Testis (tissue), 3 donors: ENCODE data around the gene HCFC2. TPM values are rescaled to one million over a fixed set of nuclear protein-coding genes. Genes with fewer than 3 reads are reported as not detected.
A peak's percentile ranks its signal among the peaks of the same experiment; 100 is the strongest.

ENCODE experiments used
- DNase-seq: peaks from one replicate; pipeline ENCODE4 v3.0.0-alpha.2; 2019
- H3K27ac ChIP-seq, 2 donors: fragments of 200-600 bp; sonication (generic); one replicate each; pipeline ENCODE4 v1.5.1; 2019
- H3K27me3 ChIP-seq: fragments of 200-600 bp; sonication (generic); one replicate; pipeline ENCODE4 v1.5.1; 2019
- H3K36me3 ChIP-seq: fragments of 200-600 bp; sonication (generic); one replicate; pipeline ENCODE4 v1.5.1; 2017; ENCODE audit warnings: low read depth; ENCODE audit errors: missing control alignments
- H3K4me1 ChIP-seq: fragments of 200-600 bp; sonication (generic); one replicate; pipeline ENCODE4 v1.5.1; 2019
- H3K4me3 ChIP-seq, 2 donors: fragments of 200-600 bp; sonication (generic); one replicate each; pipeline ENCODE4 v1.5.1; 2017 to 2019
- H3K9me3 ChIP-seq: fragments of 200-600 bp; sonication (generic); one replicate; pipeline ENCODE4 v1.5.1; 2017
- POLR2A ChIP-seq: fragments of 450-650 bp; IDR thresholded peaks from one replicate; pipeline ENCODE4 v1.6.1; 2017; ENCODE audit warnings: antibody characterized with exemption, mild to moderate bottlenecking, moderate library complexity
- WGBS, 2 donors: methylation state at CpG; one replicate each; pipeline ENCODE4 v1.1.5; 2018; 5-methylcytosine and 5-hydroxymethylcytosine counted together
- intact Hi-C: fragments of 100-400 bp; cut with DNase I; formaldehyde crosslinking; loops from one replicate; pipeline ENCODE4 v1.15.1; 2023; ENCODE audit warnings: low total_unique reads
- polyA plus RNA-seq: library from polyadenylated mRNA; stranded (reverse); fragments of 350-450 nt; fragmentation: Illumina TruSeq; extraction: RNeasy Lipid Tissue Mini Kit (QIAGEN cat#74804); gene quantifications from one replicate; pipeline ENCODE4 v1.2.3, GENCODE V29; 2014; ENCODE audit warnings: low read depth, low replicate concordance; ENCODE audit not compliant: insufficient read depth
- total RNA-seq, 2 donors: library from RNA; depleted of rRNA; stranded (reverse); fragments of >200 nt; gene quantifications; one replicate each; pipeline ENCODE4 v1.2.3, GENCODE V29; 2016
- TF ChIP-seq, protein P1 (sequence below), 3 experiments: fragments of 450-650 bp in 2 of 3; fragments of 200-600 bp in 1 of 3; sonication (generic) in 1 of 3; IDR thresholded peaks; one replicate each; pipeline ENCODE4 v1.5.1; 2016 to 2019; ENCODE audit warnings: antibody characterized with exemption in 3 of 3, mild to moderate bottlenecking in 2 of 3, moderate library complexity in 1 of 3

The HCFC2 gene
- total and polyA plus RNA-seq, 3 donors from 2014 or later: 36.2 to 95.2 (median 57.9) TPM

DNA sequence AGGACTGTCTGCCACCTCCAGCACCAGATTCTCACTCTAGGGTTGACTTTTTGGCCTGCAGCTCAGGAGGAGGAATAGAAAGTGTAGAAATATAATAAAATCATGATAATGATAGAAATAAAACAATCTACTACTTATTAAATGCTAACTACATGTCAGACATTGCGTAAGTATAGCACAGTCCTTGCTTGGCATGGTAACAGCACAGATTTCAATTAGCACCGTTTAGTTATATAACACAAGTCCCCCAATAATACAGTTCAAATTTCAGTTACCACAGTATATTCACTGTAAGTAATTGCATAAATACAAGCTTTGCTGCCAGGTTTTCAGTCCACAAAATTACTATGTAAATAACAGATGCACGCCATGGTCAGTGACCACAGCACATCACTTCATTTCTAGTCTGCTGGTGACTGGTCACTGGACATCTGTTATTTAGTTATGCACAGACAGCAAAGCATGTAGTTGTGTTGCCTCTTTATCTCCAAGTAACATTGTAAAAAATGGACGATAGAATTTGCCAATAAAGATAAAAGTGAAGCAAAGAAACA lies 7.8 kb upstream of the HCFC2 start:
- H3K27ac ChIP-seq: no peak overlapping the region
- H3K4me3 ChIP-seq: no peak overlapping the region
- 61 to 71% methylated on average over 4 of the region's 4 CpGs for WGBS, 2 donors
- no peak for DNase-seq
- intact Hi-C loops: no loop called here
- no peaks in the 10 kb centered on the region for H3K27me3 ChIP-seq
- peaks cover 4% of the 10 kb centered on the region for H3K4me1 ChIP-seq
- TF ChIP-seq, protein P1, sequence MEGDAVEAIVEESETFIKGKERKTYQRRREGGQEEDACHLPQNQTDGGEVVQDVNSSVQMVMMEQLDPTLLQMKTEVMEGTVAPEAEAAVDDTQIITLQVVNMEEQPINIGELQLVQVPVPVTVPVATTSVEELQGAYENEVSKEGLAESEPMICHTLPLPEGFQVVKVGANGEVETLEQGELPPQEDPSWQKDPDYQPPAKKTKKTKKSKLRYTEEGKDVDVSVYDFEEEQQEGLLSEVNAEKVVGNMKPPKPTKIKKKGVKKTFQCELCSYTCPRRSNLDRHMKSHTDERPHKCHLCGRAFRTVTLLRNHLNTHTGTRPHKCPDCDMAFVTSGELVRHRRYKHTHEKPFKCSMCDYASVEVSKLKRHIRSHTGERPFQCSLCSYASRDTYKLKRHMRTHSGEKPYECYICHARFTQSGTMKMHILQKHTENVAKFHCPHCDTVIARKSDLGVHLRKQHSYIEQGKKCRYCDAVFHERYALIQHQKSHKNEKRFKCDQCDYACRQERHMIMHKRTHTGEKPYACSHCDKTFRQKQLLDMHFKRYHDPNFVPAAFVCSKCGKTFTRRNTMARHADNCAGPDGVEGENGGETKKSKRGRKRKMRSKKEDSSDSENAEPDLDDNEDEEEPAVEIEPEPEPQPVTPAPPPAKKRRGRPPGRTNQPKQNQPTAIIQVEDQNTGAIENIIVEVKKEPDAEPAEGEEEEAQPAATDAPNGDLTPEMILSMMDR (IDR thresholded peaks at IDR 0.05): no peak
- TF ChIP-seq POLR2A: no peak
- H3K36me3 ChIP-seq: no peaks in the 10 kb centered on the region
- no peaks in the 10 kb centered on the region for H3K9me3 ChIP-seq

DNA sequence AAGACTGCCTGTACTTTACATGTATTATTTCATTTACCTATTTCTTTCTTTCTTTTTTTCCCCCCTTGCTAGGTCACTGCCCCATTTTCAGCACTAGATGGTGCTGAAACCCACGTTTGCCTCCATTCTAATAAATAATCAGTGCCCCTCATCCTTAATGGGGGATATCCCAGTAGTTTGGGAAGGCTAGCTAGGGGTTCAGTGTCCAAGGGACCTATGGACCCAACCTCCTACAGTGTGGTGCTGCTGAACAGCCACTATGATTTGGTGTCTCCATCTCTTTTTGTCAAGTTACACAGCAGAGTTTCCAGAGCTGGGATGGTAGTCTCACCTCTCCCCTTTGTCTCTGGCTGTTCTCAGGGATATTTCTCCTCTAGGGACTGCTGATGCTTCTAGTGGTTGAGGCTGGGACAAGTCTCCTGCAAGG lies 6.5 kb upstream of the HCFC2 start:
- no peaks in the 10 kb centered on the region for H3K27me3 ChIP-seq
- no peak overlapping the region for H3K4me3 ChIP-seq
- TF ChIP-seq POLR2A: no peak
- TF ChIP-seq, protein P1 (IDR thresholded peaks at IDR 0.05): peak in 2 of 3 experiments; percentile 12 to 42
- H3K36me3 ChIP-seq: no peaks in the 10 kb centered on the region
- no peak for DNase-seq
- peaks cover 4% of the 10 kb centered on the region for H3K4me1 ChIP-seq
- no peaks in the 10 kb centered on the region for H3K9me3 ChIP-seq
- intact Hi-C loops: no loop called here
- 33% methylated on average over 1 of the region's 1 CpG for WGBS, 2 donors
- no peak overlapping the region for H3K27ac ChIP-seq

DNA sequence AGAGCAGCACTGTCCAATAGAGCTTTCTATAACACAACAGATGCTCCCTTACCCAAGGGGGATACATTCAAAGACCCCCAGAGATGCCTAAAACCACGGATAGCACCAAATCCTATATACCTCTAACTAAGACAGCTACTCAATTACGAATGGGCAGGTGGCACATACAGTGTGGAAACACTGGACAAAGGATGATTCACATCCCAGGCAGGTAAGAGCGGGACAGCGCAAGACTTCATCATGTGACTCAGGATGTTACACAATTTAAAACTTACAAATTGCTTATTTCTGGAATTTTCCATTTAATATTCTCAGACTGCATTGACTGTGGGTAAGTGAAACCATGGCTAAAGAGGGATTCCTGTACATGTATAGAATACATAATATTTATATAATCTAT lies 5.5 kb upstream of the HCFC2 start:
- no peak for DNase-seq
- TF ChIP-seq POLR2A: no peak
- TF ChIP-seq, protein P1 (IDR thresholded peaks at IDR 0.05): no peak
- 91 to 98% methylated on average over 4 of the region's 4 CpGs for WGBS, 2 donors
- no peak overlapping the region for H3K27ac ChIP-seq
- no peaks in the 10 kb centered on the region for H3K9me3 ChIP-seq
- no peak overlapping the region for H3K4me3 ChIP-seq
- peaks cover 4% of the 10 kb centered on the region for H3K4me1 ChIP-seq
- H3K36me3 ChIP-seq: no peaks in the 10 kb centered on the region
- intact Hi-C loops: no loop called here
- H3K27me3 ChIP-seq: no peaks in the 10 kb centered on the region

DNA sequence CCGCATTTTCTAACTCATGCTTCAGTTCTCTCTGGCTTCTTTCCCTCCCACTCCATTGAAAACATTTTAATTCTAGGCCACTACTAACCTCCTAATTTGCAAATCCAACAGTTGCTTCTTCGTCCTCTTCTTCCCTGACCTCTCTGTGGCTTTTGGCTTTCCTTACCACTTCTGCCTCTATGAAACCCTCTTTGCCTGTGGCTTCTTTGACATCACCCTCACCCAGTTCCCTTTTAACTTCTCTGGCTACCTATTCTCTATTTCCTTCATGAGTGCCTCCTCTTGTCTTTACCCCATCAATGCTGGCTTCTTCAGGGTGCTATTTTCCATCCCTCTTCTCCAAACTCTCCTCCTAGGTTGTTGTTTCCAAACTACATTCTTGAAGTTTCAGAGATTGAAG lies 4.4 kb upstream of the HCFC2 start:
- intact Hi-C loops: no loop called here
- no peaks in the 10 kb centered on the region for H3K27me3 ChIP-seq
- 76 to 85% methylated on average over 2 of the region's 2 CpGs for WGBS, 2 donors

DNA sequence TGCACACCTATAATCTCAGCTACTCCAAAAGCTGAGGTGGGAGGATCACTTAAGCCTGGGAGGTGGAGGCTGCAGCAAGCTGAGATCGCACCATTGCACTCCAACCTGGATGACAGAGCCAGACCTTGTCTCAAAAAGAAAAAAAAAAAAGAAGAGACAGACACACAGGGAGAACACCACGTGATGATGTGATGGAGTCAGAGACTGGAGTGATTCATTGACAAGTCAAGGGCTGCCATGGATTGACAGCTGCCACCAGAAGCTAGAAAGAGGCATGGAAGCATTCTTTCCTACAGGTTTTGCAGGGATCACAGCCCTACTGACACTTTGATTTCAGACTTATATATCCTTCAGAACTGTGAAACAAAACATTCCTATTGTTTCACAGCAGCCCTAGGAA lies 3.5 kb upstream of the HCFC2 start:
- no peak for TF ChIP-seq POLR2A
- TF ChIP-seq, protein P1 (IDR thresholded peaks at IDR 0.05): no peak
- intact Hi-C loops: no loop called here
- H3K36me3 ChIP-seq: no peaks in the 10 kb centered on the region

More for the DNA sequence above, 4.4 kb upstream of the HCFC2 start:
- Histone ChIP-seq H3K4me3 (no peak overlapping the region), H3K27ac (no peak overlapping the region), H3K4me1 (peaks cover 4% of the 10 kb centered on the region), H3K9me3 (no peaks in the 10 kb centered on the region), H3K36me3 (no peaks in the 10 kb centered on the region)
- no peak for TF ChIP-seq POLR2A
- TF ChIP-seq, protein P1 (IDR thresholded peaks at IDR 0.05): no peak
- DNase-seq: no peak

More for the DNA sequence above, 3.5 kb upstream of the HCFC2 start:
- Histone ChIP-seq H3K9me3 (no peaks in the 10 kb centered on the region), H3K4me1 (peaks cover 11% of the 10 kb centered on the region), H3K27ac (no peak overlapping the region), H3K4me3 (no peak overlapping the region), H3K27me3 (no peaks in the 10 kb centered on the region)
- DNase-seq: no peak
- 67 to 75% methylated on average over 2 of the region's 2 CpGs for WGBS, 2 donors
